GM11168 (cell line): ENCODE results near the gene RECK.
"Not testable (repeated sequence)": the region's sequence is repeated elsewhere in the genome, so short reads cannot be mapped to it uniquely, and the experiment has no call there.

Experiments used
- in situ Hi-C: fragments of 300-500 bp; cut with MboI; formaldehyde crosslinking; loops from one replicate; pipeline ENCODE4 v1.12.0; 2022; ENCODE audit warnings: low sequenced_read_pairs; ENCODE audit not compliant: unreplicated experiment

RECK gene

GRCh38 chr9:36036780-36037548 lies at the start of gene RECK:
Gene RECK, plus strand, starts transcription at chr9:36036913. Its CDS starts 86 bp downstream, at chr9:36036999.
- in situ Hi-C loops = no loop called here

- in situ Hi-C loops = no loop called here
These were observed 46.6 kb upstream of the RECK start for GRCh38 chr9:35990155-35990554.

- in situ Hi-C loops = not testable (repeated sequence)
These were observed 43.6 kb upstream of the RECK start for GRCh38 chr9:35993136-35993535.

- in situ Hi-C loops = no loop called here
These were observed 42.6 kb upstream of the RECK start for GRCh38 chr9:35993976-35994720.

- in situ Hi-C loops = no loop called here
These were observed 41.8 kb upstream of the RECK start for GRCh38 chr9:35994959-35995358.

GRCh38 chr9:35996358-35996970 lies 40.2 kb upstream of the RECK start:
- in situ Hi-C loops = no loop called here

- in situ Hi-C loops = not testable (repeated sequence)
These were observed 39.7 kb upstream of the RECK start for GRCh38 chr9:35997016-35997415.

- in situ Hi-C loops = no loop called here
These were observed 38.4 kb upstream of the RECK start for GRCh38 chr9:35998333-35998732.

- in situ Hi-C loops = no loop called here
These were observed 30.8 kb upstream of the RECK start for GRCh38 chr9:36005891-36006290.

- in situ Hi-C loops = no loop called here
These were observed 30.0 kb upstream of the RECK start for GRCh38 chr9:36006549-36007315.

- in situ Hi-C loops = no loop called here
These were observed 29.4 kb upstream of the RECK start for GRCh38 chr9:36007316-36007708.

GRCh38 chr9:36007852-36008251 lies 28.9 kb upstream of the RECK start:
- in situ Hi-C loops = no loop called here

- in situ Hi-C loops = no loop called here
These were observed 27.9 kb upstream of the RECK start for GRCh38 chr9:36008774-36009300.

GRCh38 chr9:36011379-36011778 lies 25.3 kb upstream of the RECK start:
- in situ Hi-C loops = no loop called here

- in situ Hi-C loops = no loop called here
These were observed 19.4 kb upstream of the RECK start for GRCh38 chr9:36017278-36017677.

GRCh38 chr9:36018129-36018528 lies 18.6 kb upstream of the RECK start:
- in situ Hi-C loops = no loop called here

- in situ Hi-C loops = no loop called here
These were observed 17.6 kb upstream of the RECK start for GRCh38 chr9:36018891-36019720.

- in situ Hi-C loops = loop anchor here (5.0 kb wide), 1 partner anchor 65 kb away; the partner anchor contains the start of gene OR2S2
These were observed 14.7 kb upstream of the RECK start for GRCh38 chr9:36021968-36022367.
